ENCODE results near the gene PIP5K1B.

- no peak for TF ChIP-seq YY1 (IDR thresholded peaks at IDR 0.05; ENCODE audit: insufficient read depth, insufficient read length)
- no peak for TF ChIP-seq ZNF274 (IDR thresholded peaks at IDR 0.05; ENCODE audit: low read depth, low read length)
- no peak for TF ChIP-seq SUZ12 (IDR thresholded peaks at IDR 0.05; ENCODE audit: extremely low read depth, insufficient read depth, insufficient read length)
These were observed 228.6 kb downstream of the PIP5K1B start for GRCh38 chr9:68933434-68934328.

Data from NT2/D1 (cell line).